Fibroblast of lung (primary cell): ENCODE data around the gene MS4A6E. TPM values are rescaled to one million over a fixed set of nuclear protein-coding genes. Genes with fewer than 3 reads are reported as not detected.
"Not testable (repeated sequence)": the region's sequence is repeated elsewhere in the genome, so short reads cannot be mapped to it uniquely, and the experiment has no call there.

ENCODE experiments used
- DNase-seq, 2 donors: peaks; one replicate each; pipeline versions ENCODE4 v3.0.0 to v3.0.0-alpha.2; 2010; ENCODE audit warnings: low read depth in 2 of 2
- H2AFZ ChIP-seq: 2 replicates; pipeline ENCODE4 v1.5.1; 2012; ENCODE audit warnings: low read length, control low read depth, inconsistent platforms
- H3K27ac ChIP-seq: 2 replicates; pipeline ENCODE4 v1.5.1; 2011; ENCODE audit warnings: low read length, control low read depth; ENCODE audit not compliant: insufficient read depth
- H3K27me3 ChIP-seq: 2 replicates; pipeline ENCODE4 v1.5.1; 2011; ENCODE audit warnings: mild to moderate bottlenecking, low read length; ENCODE audit not compliant: control insufficient read depth, insufficient read depth
- H3K36me3 ChIP-seq: 2 replicates; pipeline ENCODE4 v1.5.1; 2011; ENCODE audit warnings: low read length; ENCODE audit not compliant: control insufficient read depth, insufficient read depth
- H3K4me1 ChIP-seq: 2 replicates; pipeline ENCODE4 v1.5.1; 2011; ENCODE audit warnings: low read length; ENCODE audit not compliant: control insufficient read depth, insufficient read depth; ENCODE audit errors: extremely low read depth
- H3K4me2 ChIP-seq: 2 replicates; pipeline ENCODE4 v1.5.1; 2011; ENCODE audit warnings: low read length, control low read depth; ENCODE audit not compliant: insufficient read depth; ENCODE audit errors: extremely low read depth
- H3K4me3 ChIP-seq, 4 experiments: fragments of 200-600 bp in 1 of 4; sonication (generic) in 1 of 4; replicated peaks in 1 of 4; 2 replicates each; pipeline ENCODE4 v1.5.1; 2011 to 2016; ENCODE audit warnings: low read length in 4 of 4, low read depth in 3 of 4, mild to moderate bottlenecking in 3 of 4, control low read depth in 2 of 4, inconsistent platforms in 1 of 4, mixed read lengths in 1 of 4; ENCODE audit not compliant: insufficient read depth in 1 of 4; ENCODE audit errors: control extremely low read depth in 1 of 4
- H3K79me2 ChIP-seq: 2 replicates; pipeline ENCODE4 v1.5.1; 2012; ENCODE audit warnings: mild to moderate bottlenecking, low read length, inconsistent platforms; ENCODE audit not compliant: control insufficient read depth, insufficient read depth
- H3K9ac ChIP-seq: 2 replicates; pipeline ENCODE4 v1.5.1; 2011; ENCODE audit warnings: mild to moderate bottlenecking, low read length, control low read depth; ENCODE audit not compliant: insufficient read depth
- H3K9me3 ChIP-seq: 2 replicates; pipeline ENCODE4 v1.5.1; 2012; ENCODE audit warnings: low read depth, low read length; ENCODE audit not compliant: control insufficient read depth, insufficient read depth
- H4K20me1 ChIP-seq: 2 replicates; pipeline ENCODE4 v1.5.1; 2011; ENCODE audit warnings: low read length; ENCODE audit not compliant: control insufficient read depth, insufficient read depth; ENCODE audit errors: extremely low read depth
- EZH2 ChIP-seq: IDR thresholded peaks from 2 replicates; pipeline ENCODE4 v1.5.1; 2012; ENCODE audit warnings: low read length, control low read depth, mild to moderate bottlenecking; ENCODE audit errors: missing control alignments
- polyA plus RNA-seq, 2 donors: library from polyadenylated mRNA; depleted of rRNA in 1 of 2; stranded (reverse) in 1 of 2; unstranded in 1 of 2; fragments of >200 nt; gene quantifications; 2 replicates each; pipeline ENCODE4 v1.2.1, GENCODE V29; 2011 to 2012; ENCODE audit warnings: missing spikeins in 1 of 2
- total RNA-seq: library from RNA; depleted of rRNA; stranded (reverse); fragments of >200 nt; gene quantifications from 2 replicates; pipeline ENCODE4 v1.2.1, GENCODE V29; 2014
- TF ChIP-seq, protein P1 (sequence below), 2 donors: IDR thresholded peaks in 1 of 2; conservative IDR thresholded peaks in 1 of 2; 1 replicate in 1 of 2; 2 replicates in 1 of 2; pipeline ENCODE4 v1.5.1; 2011 to 2012; ENCODE audit warnings: low read length in 2 of 2, control low read depth in 1 of 2, inconsistent platforms in 1 of 2, low read depth in 1 of 2, mild to moderate bottlenecking in 1 of 2

MS4A6E gene
- total and polyA plus RNA-seq, 2 donors (not counting 1 experiment from before 2014, with no cell fraction given): not detected

DNA sequence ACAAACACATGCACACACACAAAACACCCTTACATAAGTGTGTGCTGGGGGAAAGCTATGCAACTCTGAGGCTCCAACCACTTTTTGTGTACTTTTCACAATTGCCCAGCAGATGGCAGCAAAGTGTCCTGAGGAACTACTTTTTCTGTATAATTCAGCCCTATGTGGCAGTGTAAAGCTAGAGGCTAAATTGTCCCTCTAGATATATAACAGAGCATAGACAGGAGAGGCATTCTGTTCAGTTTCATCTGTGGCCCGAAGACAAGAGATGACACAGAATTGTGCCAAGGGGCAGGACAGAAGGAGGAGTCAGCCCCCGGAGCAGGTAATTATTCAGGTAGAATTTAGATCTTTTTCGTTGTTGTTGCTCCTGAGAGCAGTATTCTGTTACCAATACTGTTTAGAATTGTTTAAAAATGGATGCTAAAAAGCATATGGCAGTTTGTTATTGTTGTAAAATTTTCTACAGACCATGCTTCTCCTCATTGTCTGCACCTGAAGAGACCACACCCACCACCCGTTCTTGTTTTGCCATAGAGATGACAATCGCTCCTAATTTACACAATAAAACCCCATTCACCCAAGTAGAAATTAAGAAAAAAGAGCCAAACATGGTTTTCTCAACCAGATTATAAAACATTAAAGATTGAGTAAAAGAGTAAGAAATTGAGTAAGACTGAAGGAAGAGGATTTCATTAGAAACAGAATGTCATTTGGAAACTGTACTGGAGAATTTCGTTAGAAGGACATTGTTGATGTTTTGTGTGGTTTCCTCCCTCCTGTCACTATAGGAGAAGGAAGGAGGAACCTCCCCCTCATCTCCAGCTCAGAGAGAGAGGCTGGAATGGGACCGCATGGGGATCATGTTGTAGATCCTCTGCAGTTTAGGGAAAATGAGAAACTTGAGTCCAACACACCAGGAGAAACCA, 36.8 kb downstream of the MS4A6E start:
- H2AFZ ChIP-seq: no peak overlapping the region
- peak; percentile 13 to 40 for DNase-seq
- no peak for TF ChIP-seq EZH2
- TF ChIP-seq, protein P1, sequence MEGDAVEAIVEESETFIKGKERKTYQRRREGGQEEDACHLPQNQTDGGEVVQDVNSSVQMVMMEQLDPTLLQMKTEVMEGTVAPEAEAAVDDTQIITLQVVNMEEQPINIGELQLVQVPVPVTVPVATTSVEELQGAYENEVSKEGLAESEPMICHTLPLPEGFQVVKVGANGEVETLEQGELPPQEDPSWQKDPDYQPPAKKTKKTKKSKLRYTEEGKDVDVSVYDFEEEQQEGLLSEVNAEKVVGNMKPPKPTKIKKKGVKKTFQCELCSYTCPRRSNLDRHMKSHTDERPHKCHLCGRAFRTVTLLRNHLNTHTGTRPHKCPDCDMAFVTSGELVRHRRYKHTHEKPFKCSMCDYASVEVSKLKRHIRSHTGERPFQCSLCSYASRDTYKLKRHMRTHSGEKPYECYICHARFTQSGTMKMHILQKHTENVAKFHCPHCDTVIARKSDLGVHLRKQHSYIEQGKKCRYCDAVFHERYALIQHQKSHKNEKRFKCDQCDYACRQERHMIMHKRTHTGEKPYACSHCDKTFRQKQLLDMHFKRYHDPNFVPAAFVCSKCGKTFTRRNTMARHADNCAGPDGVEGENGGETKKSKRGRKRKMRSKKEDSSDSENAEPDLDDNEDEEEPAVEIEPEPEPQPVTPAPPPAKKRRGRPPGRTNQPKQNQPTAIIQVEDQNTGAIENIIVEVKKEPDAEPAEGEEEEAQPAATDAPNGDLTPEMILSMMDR (conservative IDR thresholded peaks at IDR 0.05 in 1 of 2, IDR thresholded peaks at IDR 0.05 in 1 of 2; ENCODE audit: low read depth in 1 of 2, low read length in 2 of 2): peak; percentile 61 to 70
- H3K4me3 ChIP-seq: no peak overlapping the region
- no peak overlapping the region for H3K27ac ChIP-seq
- no peaks in the 10 kb centered on the region for H3K27me3 ChIP-seq
- no peaks in the 10 kb centered on the region for H3K36me3 ChIP-seq
- no peaks in the 10 kb centered on the region for H3K4me1 ChIP-seq
- no peaks in the 10 kb centered on the region for H3K79me2 ChIP-seq
- H3K9ac ChIP-seq: no peak overlapping the region
- H3K4me2 ChIP-seq: no peak overlapping the region
- H3K9me3 ChIP-seq: no peaks in the 10 kb centered on the region
- H4K20me1 ChIP-seq: no peaks in the 10 kb centered on the region

DNA sequence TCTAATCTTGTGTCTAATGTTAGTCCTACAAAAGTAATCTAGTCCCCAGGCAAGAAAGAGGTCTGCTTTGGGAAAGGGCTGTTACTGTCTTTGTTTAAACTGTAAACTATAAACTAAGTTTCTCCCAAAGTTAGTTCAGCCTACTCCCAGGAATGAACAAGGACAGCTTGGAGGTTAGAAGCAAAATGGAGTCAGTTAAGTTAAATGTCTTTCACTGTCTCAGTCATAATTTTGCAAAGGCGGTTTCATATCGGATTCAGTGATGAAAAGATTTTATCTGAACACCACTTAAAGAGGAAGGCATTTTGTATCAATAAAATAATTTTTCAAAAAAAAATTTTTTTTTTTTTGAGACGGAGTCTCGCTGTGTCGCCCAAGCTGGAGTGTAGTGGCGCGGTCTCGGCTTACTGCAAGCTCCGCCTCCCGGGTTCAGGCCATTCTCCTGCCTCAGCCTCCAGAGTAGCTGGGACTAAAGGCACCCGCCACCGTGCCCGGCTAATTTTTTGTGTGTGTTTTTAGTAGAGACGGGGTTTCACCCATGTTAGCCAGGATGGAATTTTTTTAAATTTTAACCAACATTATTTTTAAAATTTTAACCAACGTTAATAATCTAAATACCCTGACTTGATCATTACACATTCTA, 39.3 kb downstream of the MS4A6E start:
- not testable (repeated sequence) for H3K4me2 ChIP-seq, H3K4me3 ChIP-seq, H3K79me2 ChIP-seq, H4K20me1 ChIP-seq, H3K27ac ChIP-seq, H3K4me1 ChIP-seq, H2AFZ ChIP-seq, H3K36me3 ChIP-seq, H3K27me3 ChIP-seq, DNase-seq, H3K9ac ChIP-seq, H3K9me3 ChIP-seq

DNA sequence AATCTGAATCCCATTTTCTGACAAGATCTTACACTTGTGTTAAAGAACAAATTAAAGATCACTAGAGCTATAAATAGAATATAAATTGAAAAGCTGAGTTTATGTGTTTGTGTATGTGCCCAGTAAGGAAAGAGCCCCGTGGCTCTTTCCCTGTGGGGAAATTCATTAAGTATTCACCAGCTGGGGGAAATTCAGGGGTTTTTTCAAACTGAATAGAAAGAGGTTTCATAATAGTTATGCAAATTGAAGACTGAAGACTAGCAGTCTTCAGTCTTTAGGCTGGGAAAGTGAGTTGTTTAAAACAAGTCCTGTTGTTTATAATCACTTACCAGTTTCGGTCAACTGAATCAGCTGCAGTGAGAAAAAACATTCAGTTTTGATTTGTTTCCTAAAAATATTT, 40.0 kb downstream of the MS4A6E start:
- no peaks in the 10 kb centered on the region for H3K36me3 ChIP-seq
- H3K27ac ChIP-seq: no peak overlapping the region
- DNase-seq: no peak
- H3K4me3 ChIP-seq: no peak overlapping the region
- no peak overlapping the region for H3K9ac ChIP-seq
- H3K4me1 ChIP-seq: no peaks in the 10 kb centered on the region
- H2AFZ ChIP-seq: no peak overlapping the region
- no peak overlapping the region for H3K4me2 ChIP-seq
- no peaks in the 10 kb centered on the region for H4K20me1 ChIP-seq
- no peak for TF ChIP-seq EZH2
- TF ChIP-seq, protein P1 (conservative IDR thresholded peaks at IDR 0.05 in 1 of 2, IDR thresholded peaks at IDR 0.05 in 1 of 2; ENCODE audit: low read depth in 1 of 2, low read length in 2 of 2): no peak
- no peaks in the 10 kb centered on the region for H3K9me3 ChIP-seq
- H3K27me3 ChIP-seq: no peaks in the 10 kb centered on the region
- no peaks in the 10 kb centered on the region for H3K79me2 ChIP-seq
